ENCODE results near the gene SDK1.

DNA sequence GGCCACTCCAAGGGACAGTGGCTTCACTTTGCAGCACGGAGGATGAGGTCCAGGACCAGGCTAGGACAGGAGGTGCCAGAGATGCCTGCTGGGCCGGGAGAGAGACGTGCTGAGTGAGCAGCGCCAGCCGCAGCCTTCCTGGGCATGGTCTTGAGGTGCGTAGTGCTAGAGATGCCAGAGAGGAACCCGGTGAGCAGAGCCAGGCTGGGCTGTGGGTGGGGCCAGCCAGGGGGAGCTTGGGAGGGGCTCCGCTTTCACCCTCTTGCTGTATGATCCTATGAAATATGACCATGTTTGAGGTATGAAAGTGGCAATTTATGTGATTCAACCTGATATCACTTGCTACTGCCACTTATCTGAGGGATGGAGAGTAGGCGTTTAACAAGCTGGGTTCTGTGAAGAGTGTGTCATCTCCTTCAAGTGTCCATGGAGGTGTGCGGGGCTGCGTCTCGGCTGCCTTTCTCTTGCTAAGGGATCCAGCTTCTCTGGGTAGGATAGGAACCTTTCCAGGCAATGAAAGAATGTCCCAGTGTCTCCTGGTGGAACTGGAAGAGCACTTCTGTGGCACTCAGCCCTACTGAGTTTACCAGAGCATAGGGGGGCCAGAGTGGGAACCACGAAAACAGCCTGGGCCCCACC, 862.6 kb downstream of the SDK1 start:
- TF ChIP-seq EZH2 (IDR thresholded peaks at IDR 0.05; ENCODE audit: borderline replicate concordance, low read depth, low read length, severe bottlenecking), result no peak
- TF ChIP-seq, protein P1, sequence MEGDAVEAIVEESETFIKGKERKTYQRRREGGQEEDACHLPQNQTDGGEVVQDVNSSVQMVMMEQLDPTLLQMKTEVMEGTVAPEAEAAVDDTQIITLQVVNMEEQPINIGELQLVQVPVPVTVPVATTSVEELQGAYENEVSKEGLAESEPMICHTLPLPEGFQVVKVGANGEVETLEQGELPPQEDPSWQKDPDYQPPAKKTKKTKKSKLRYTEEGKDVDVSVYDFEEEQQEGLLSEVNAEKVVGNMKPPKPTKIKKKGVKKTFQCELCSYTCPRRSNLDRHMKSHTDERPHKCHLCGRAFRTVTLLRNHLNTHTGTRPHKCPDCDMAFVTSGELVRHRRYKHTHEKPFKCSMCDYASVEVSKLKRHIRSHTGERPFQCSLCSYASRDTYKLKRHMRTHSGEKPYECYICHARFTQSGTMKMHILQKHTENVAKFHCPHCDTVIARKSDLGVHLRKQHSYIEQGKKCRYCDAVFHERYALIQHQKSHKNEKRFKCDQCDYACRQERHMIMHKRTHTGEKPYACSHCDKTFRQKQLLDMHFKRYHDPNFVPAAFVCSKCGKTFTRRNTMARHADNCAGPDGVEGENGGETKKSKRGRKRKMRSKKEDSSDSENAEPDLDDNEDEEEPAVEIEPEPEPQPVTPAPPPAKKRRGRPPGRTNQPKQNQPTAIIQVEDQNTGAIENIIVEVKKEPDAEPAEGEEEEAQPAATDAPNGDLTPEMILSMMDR (IDR thresholded peaks at IDR 0.05; ENCODE audit: borderline replicate concordance, extremely low read depth, low read length, poor library complexity, severe bottlenecking), result no peak
